NCI-H2196 (cell line): ENCODE results near the gene CCR8.
"Not testable (repeated sequence)": the region's sequence is repeated elsewhere in the genome, so short reads cannot be mapped to it uniquely, and the experiment has no call there.

Experiments used
- DNase-seq: peaks from one replicate; lab custom pipeline; 2025; ENCODE audit not compliant: unreplicated experiment; lab: John Stamatoyannopoulos, UW

Gene CCR8

GRCh38 chr3:39313289-39313688 lies 16.2 kb upstream of the CCR8 start:
- DNase-seq = no peak

DNA sequence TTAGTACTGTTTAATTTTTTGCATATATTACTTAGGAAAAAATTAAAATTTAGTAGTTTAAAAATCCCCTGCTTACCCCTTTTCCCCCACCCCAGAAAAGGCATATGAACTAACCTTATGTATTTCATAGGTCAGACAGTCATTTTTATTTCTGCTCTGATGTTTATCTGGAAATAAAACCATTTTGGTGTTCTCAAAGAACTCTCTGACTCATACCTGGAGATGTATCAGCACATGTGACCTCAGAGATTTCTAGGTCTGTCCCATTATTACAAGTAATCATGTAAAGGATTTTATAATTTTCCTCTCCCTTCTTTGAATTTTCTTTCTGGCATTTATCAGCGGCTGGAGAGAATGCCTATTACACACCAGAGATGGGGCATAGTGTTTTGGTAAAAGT lies 14.1 kb upstream of the CCR8 start:
- DNase-seq = no peak

GRCh38 chr3:39317571-39318169 lies 11.8 kb upstream of the CCR8 start:
- no peak for DNase-seq

- DNase-seq = no peak
These were observed 11.2 kb upstream of the CCR8 start for GRCh38 chr3:39318301-39318700.

DNA sequence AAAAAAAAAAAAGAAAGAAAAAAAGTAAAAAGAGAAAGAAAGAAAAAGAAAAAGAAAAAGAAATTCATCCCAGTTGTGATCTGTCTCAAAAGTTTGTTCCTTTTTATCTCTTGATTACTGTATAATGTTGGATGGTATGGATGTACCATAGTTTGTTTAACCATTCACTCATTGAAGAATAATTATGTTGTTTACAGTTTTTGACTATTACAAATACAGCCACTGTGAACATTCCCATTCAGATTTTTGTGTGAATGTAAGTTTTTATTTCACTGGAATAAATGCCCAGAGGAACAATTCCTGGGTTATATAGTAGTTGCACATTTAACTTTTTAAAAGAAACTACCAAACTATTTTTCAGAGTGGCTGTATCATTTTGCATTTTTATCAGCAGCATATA lies 10.3 kb upstream of the CCR8 start:
- no peak for DNase-seq

GRCh38 chr3:39321574-39321983 lies 7.9 kb upstream of the CCR8 start:
- DNase-seq = not testable (repeated sequence)

GRCh38 chr3:39322209-39322715 lies 7.2 kb upstream of the CCR8 start:
- not testable (repeated sequence) for DNase-seq

- no peak for DNase-seq
These were observed 6.6 kb upstream of the CCR8 start for GRCh38 chr3:39322936-39323335.

DNA sequence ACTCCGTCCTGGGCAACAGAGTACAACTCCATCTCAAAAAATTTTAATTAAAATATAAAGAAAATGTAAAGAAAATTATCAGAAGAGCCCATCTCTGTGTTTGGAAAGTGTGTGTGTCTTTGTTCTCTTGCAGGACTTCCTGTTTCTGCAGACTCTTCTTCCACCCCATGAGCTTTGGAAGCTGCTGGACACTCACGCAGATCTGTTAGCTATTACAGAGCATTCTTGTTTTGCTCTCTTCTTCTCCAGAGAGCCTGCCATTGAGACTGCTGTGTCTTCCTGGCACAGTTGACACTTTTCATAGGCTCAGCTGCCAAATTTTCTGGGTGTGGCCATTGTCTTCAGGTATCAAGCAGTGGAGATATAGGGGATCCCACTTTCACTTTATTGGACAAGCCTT lies 6.0 kb upstream of the CCR8 start:
- no peak for DNase-seq

DNA sequence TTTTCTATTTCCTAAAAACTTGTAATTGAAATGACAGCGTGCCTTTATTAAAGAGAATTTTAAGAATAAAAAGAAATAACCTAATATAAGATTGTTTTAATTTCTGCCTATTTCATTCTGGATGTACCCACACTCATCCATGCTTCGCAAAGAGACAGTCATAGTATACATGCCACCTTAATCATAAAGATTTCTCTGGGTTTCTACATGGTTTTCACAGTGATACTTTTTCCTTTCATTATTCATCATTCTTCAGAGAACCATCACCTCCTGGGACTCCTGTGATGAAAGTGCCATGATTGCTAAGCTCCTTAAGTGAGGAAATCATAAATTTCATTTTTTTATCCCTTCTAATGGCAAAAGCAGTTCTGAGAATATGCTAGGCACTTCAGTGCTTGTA lies 4.3 kb upstream of the CCR8 start:
- DNase-seq = no peak

GRCh38 chr3:39327053-39327745 lies 2.3 kb upstream of the CCR8 start:
- no peak for DNase-seq

GRCh38 chr3:39327746-39328349 lies 1.7 kb upstream of the CCR8 start:
- no peak for DNase-seq

GRCh38 chr3:39330824-39331223 lies 1.3 kb downstream of the CCR8 start:
- no peak for DNase-seq

DNA sequence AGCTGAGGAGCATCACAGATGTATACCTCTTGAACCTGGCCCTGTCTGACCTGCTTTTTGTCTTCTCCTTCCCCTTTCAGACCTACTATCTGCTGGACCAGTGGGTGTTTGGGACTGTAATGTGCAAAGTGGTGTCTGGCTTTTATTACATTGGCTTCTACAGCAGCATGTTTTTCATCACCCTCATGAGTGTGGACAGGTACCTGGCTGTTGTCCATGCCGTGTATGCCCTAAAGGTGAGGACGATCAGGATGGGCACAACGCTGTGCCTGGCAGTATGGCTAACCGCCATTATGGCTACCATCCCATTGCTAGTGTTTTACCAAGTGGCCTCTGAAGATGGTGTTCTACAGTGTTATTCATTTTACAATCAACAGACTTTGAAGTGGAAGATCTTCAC lies 3.0 kb downstream of the CCR8 start:
- DNase-seq = no peak

GRCh38 chr3:39333607-39334006 lies 4.1 kb downstream of the CCR8 start:
- DNase-seq = no peak

- DNase-seq = no peak
These were observed 4.7 kb downstream of the CCR8 start for GRCh38 chr3:39334205-39334604.

DNA sequence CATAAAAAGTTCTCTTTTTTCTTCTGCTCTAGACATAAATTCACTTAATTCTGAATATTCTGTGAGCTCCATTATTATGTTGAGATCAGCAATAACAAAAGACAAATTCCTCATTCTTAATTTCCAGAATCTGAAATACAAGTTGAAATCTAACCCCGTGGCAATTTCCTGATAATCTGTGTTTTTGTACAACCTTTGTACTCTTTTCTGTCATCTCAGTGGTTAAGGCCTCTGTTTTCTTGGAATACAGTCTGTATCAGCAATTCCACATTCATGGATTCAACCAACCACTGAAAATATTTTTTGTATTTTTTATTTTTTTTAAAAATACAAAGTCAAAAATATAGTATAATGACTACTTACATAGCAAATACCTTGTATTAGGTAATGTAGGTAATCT lies 8.7 kb downstream of the CCR8 start:
- DNase-seq = no peak

DNA sequence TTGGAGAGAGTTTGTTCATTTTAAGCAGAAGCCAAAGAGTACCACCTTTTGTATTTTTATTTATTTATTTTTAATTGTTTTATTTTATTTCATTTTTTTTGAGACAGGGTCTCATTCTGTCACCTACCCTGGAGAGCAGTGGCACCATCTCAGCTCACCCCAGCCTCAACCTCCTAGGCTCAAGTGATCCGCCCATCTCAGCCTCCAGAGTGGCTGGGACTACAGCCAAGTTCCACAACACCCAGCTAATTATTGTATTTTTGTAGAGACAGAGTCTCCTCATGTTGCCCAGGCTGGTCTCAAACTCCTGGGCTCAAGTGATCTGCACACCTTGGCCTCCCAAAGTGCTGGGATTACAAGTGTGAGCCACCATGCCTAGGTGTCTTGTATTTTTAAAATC lies 9.6 kb downstream of the CCR8 start:
- DNase-seq = no peak

DNA sequence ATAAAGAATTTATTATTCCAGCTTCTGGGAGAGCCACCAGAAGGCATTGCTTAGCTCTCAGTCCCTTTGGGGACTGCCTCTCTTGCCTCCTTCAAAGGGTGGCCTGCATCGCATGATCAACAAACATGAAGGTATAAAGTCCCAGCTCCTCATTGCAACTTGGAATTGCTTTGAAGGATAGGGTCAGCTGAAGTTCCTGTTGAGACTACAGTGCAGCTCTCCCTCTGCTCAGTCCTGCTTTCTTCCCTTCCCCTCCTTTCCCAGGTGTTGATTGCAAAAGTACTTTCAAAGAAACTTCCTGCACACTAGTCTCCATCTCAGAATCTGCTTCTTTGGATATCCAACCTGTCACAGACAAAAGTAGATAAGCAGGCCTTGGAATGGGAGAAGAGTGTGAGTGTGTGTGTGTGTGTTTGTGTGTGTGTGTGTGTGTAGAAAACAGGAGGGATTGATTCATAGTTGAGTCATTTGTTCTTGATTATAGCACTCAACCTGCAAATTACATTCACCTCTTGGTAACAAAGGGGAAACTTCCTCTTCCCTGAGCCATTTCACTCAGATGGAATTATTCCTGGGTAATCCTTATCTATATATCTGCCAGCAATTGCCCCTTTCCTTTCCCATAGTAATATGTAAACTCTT lies 13.7 kb downstream of the CCR8 start:
- no peak for DNase-seq

DNA sequence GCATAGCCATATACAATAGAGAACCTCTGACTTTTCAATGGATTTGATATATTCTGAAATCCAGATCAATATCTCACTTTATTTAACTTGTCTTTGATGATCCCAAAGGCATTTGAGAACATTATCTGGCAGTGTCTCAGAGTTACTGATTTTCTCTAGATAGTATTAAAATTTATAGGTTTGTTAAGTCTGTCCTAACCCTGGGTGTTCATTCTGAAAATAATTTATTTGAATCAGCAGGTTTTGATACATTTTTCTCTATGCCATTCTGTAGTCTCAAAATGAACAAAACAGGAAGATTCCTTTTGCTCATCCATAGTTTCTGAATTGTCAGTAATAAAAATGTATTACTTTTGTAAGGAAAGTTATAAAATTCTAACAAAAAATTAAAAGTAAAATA lies 14.3 kb downstream of the CCR8 start:
- DNase-seq = no peak

- no peak for DNase-seq
These were observed 15.3 kb downstream of the CCR8 start for GRCh38 chr3:39344746-39345344.
